ENCODE results near the gene ARHGEF12.

GRCh38 chr11:120399307-120399706 is 63.1 kb downstream of the ARHGEF12 start:
- TF ChIP-seq GATA2 (IDR thresholded peaks at IDR 0.05; ENCODE audit: low read depth, low read length) (no peak), GATA3 (IDR thresholded peaks at IDR 0.05; ENCODE audit: low read depth, low read length) (no peak)

Measured in SH-SY5Y (cell line).